Kidney (tissue), 14 donors: ENCODE measurements around the gene RNASE11. TPM values are rescaled to one million over a fixed set of nuclear protein-coding genes. Genes with fewer than 3 reads are reported as not detected.
A peak's percentile ranks its signal among the peaks of the same experiment; 100 is the strongest.

Experiments used
- DNase-seq, 5 donors: peaks; one replicate each; pipeline ENCODE4 v3.0.0-alpha.2; 2013 to 2020
- FAIRE-seq: peaks from 2 replicates; lab custom pipeline; 2012; peaks lifted over from hg19 to GRCh38; lab: Jason Lieb, UNC
- H3K27ac ChIP-seq, 2 donors: one replicate each; pipeline ENCODE4 v1.7.0; 2013; ENCODE audit warnings: low read depth in 2 of 2, low read length in 2 of 2, inconsistent platforms in 1 of 2
- H3K27me3 ChIP-seq: one replicate; pipeline ENCODE4 v1.7.1; 2013; ENCODE audit warnings: low read length, inconsistent platforms; ENCODE audit not compliant: control insufficient read depth, insufficient read depth
- H3K36me3 ChIP-seq, 3 donors: one replicate each; pipeline versions ENCODE4 v1.7.0 to v1.7.1; 2013; ENCODE audit warnings: low read length in 3 of 3, control low read depth in 1 of 3, inconsistent platforms in 1 of 3; ENCODE audit not compliant: insufficient read depth in 3 of 3, control insufficient read depth in 2 of 3
- H3K4me1 ChIP-seq, 3 donors: one replicate each; pipeline versions ENCODE4 v1.7.0 to v1.7.1; 2013; ENCODE audit warnings: low read length in 3 of 3, inconsistent platforms in 1 of 3, low read depth in 1 of 3; ENCODE audit not compliant: control insufficient read depth in 2 of 3, insufficient read depth in 2 of 3
- H3K4me3 ChIP-seq, 3 donors: one replicate each; pipeline versions ENCODE4 v1.7.0 to v1.8.1; 2013; ENCODE audit warnings: low read length in 3 of 3, control low read depth in 1 of 3, inconsistent platforms in 1 of 3
- H3K9ac ChIP-seq, 3 donors: one replicate each; pipeline versions ENCODE4 v1.7.0 to v1.7.1; 2013; ENCODE audit warnings: low read length in 3 of 3, control low read depth in 1 of 3, inconsistent platforms in 1 of 3
- H3K9me3 ChIP-seq, 3 donors: one replicate each; pipeline versions ENCODE4 v1.7.0 to v1.7.1; 2013; ENCODE audit warnings: low read length in 3 of 3, control low read depth in 1 of 3, inconsistent platforms in 1 of 3; ENCODE audit not compliant: control insufficient read depth in 2 of 3, insufficient read depth in 1 of 3
- CTCF ChIP-seq: IDR thresholded peaks from 3 replicates; pipeline ENCODE4 v1.5.1; 2012; ENCODE audit warnings: mild to moderate bottlenecking, moderate library complexity, borderline replicate concordance; ENCODE audit not compliant: insufficient read depth; ENCODE audit errors: extremely low read depth
- intact Hi-C: fragments of 100-400 bp; cut with DNase I; formaldehyde crosslinking; loops from one replicate; pipeline ENCODE4 v1.11.1; 2022
- polyA plus RNA-seq: library from polyadenylated mRNA; stranded (reverse); fragments of 350-450 nt; fragmentation: Illumina TruSeq; extraction: RNeasy Lipid Tissue Mini Kit (QIAGEN cat#74804); gene quantifications from one replicate; pipeline ENCODE4 v1.2.3, GENCODE V29; 2014; ENCODE audit warnings: low read depth, low replicate concordance; ENCODE audit not compliant: insufficient read depth
- total RNA-seq: library from RNA; stranded (reverse); fragmentation: NEBNext Ultra II Directional; extraction: Animal tissue kit (Norgen Biotek cat#: 25700); gene quantifications from one replicate; pipeline ENCODE4 v1.2.1, GENCODE V29; 2021
- donor health status: control.
- donor health status: control.
- donor health status: control.
- donor health status: control.
- donor health status: control.
- donor health status: DM: yes; HTN: yes; CAD: no.
- donor health status: Normal renal cell carcinoma (clear cell type).

Gene RNASE11
- total and polyA plus RNA-seq, 2 donors from 2014 or later = not detected

GRCh38 chr14:20628063-20628854 is 40.5 kb upstream of the RNASE11 start:
- Histone ChIP-seq H3K4me1 (peaks cover 0 to 11% (median 5%) of the 10 kb centered on the region in 3 donors), H3K27ac (no peak overlapping the region), H3K27me3 (peaks cover 64% of the 10 kb centered on the region), H3K9ac (no peak overlapping the region), H3K9me3 (no peaks in the 10 kb centered on the region), H3K4me3 (no peak overlapping the region), H3K36me3 (no peaks in the 10 kb centered on the region)
- DNase-seq (no peak), FAIRE-seq (no peak)
- no peak for TF ChIP-seq CTCF
- intact Hi-C loops = no loop called here

- intact Hi-C loops = no loop called here
- FAIRE-seq (no peak), DNase-seq (no peak)
- peaks cover 60% of the 10 kb centered on the region for H3K27me3 ChIP-seq
- no peaks in the 10 kb centered on the region for H3K36me3 ChIP-seq
- H3K27ac ChIP-seq = no peak overlapping the region
- no peaks in the 10 kb centered on the region for H3K9me3 ChIP-seq
- peaks cover 0 to 11% (median 5%) of the 10 kb centered on the region in 3 donors for H3K4me1 ChIP-seq
- no peak overlapping the region for H3K4me3 ChIP-seq
- no peak overlapping the region for H3K9ac ChIP-seq
- TF ChIP-seq CTCF = no peak
Measured at GRCh38 chr14:20627346-20628027, 39.7 kb upstream of the RNASE11 start.

- Histone ChIP-seq H3K27me3 (peaks cover 56% of the 10 kb centered on the region), H3K27ac (no peak overlapping the region), H3K9ac (no peak overlapping the region), H3K36me3 (no peaks in the 10 kb centered on the region), H3K4me3 (peak overlapping the region in 1 of 3 donors; percentile 54), H3K9me3 (no peaks in the 10 kb centered on the region), H3K4me1 (peaks cover 0 to 6% (median 3%) of the 10 kb centered on the region in 3 donors)
- no peak for FAIRE-seq
- DNase-seq = no peak
- TF ChIP-seq CTCF = no peak
- intact Hi-C loops = no loop called here
Measured at GRCh38 chr14:20626274-20626673, 38.5 kb upstream of the RNASE11 start.
